ENCODE data around the gene PRXL2C.
A peak's percentile ranks its signal among the peaks of the same experiment; 100 is the strongest.
"Not testable (repeated sequence)": the region's sequence is repeated elsewhere in the genome, so short reads cannot be mapped to it uniquely, and the experiment has no call there.

PRXL2C gene

GRCh38 chr9:96649620-96650324 lies 5.3 kb downstream of the PRXL2C start:
- no peak for DNase-seq

GRCh38 chr9:96646081-96646991 lies 8.8 kb downstream of the PRXL2C start:
- DNase-seq = no peak

- no peak for DNase-seq
Observed at GRCh38 chr9:96644137-96644536, 11.0 kb downstream of the PRXL2C start.

- DNase-seq = no peak
Observed at GRCh38 chr9:96641514-96641913, 13.6 kb downstream of the PRXL2C start.

GRCh38 chr9:96638606-96639364 lies 16.3 kb downstream of the PRXL2C start:
- DNase-seq = no peak

DNA sequence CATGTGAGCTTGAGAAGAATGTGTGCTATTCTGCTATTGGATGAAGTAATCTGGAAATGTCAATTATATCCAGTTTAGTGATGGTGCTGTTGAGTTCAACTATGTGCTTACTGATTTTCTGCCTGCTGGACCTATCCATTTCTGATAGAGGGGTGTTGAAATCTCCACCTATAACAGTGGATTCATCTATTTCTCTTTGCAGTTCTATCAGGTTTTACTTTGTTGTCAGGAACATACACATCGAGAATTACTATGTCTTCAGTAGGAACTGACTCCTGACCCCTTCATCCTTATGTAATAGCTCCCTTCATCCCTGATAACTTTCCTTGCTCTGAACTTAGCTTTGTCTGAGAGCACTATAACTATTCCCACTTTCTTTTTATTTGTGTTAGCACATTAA lies 18.7 kb downstream of the PRXL2C start:
- no peak for DNase-seq

GRCh38 chr9:96633579-96633978 lies 21.5 kb downstream of the PRXL2C start:
- not testable (repeated sequence) for DNase-seq

GRCh38 chr9:96626912-96627311 lies 28.2 kb downstream of the PRXL2C start:
- no peak for DNase-seq

GRCh38 chr9:96621618-96622017 lies 33.5 kb downstream of the PRXL2C start:
- no peak for DNase-seq

- DNase-seq = no peak
Observed at GRCh38 chr9:96620832-96621269, 34.3 kb downstream of the PRXL2C start.

DNA sequence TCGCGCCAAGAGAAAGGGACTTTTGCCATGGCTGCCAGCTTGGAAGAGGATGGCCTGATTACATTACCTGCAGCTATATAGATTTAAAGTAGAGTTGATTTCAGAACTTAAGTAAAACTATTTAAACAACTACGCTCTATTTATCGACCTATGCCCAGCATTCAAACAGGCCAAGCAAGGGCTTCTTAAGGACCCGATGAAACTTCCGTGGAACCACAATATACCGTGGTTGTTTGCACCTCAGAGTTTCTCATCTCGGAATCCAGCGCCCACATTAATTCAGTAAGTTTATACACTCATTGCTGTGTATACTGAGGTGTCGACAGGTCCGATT lies 35.0 kb downstream of the PRXL2C start:
- no peak for DNase-seq

DNA sequence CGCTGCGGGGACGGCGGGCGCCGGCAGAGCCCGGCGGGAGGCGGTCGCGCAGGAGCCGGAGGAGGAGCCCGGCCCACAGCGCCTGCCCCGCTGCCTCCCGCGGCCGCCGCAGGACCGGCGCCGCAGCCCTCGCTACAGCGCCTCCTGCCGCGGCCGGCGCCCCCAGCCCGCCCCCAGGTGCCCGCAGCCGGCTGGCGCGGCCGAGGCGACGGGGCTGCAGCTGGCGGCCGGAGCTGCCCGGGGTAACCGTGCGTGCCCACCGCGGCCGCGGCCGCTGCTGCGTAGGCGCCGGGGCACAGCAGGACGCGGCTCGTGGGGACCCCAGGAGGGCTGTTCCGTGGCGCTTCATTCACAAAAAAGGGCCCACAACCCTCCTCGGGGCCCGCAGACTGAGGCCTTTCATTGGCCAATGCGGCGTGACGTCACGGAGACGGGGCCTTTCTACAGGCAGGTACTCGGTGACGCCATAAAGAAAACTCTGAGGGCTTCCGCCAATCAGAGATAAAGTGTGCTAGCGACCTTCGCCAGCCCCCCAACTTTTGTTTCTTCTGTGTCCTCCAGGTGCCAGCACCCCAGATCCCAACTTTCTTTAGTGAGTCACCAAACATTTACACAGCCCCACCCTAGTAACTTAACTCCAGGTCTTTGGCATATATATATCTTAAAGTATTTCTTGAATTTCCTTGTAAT lies 35.5 kb downstream of the PRXL2C start, which contains the start of gene CDC14B:
CDC14B (minus strand) TSS at position 353 of the 690 bp plus-strand sequence. CDS start 465 bp downstream, outside the sequence.
- DNase-seq = peak; percentile 63 to 81

DNA sequence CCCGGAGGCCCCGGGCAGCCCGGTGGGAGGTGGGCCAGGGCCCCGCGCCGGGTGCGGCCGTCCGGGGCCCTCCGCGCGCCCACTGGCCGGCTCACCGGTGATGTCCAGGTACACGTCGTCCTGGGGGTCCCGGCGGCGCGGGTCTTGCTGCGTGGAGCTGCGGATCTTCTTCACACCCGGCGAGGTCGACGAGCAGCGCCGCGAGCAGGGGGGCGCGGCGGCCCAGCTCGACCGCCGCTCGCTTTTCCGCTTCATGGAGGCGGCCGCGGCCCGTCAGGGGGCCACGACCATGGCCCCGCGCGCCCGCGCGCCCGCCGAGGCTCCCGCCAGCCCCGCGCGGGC lies 36.0 kb downstream of the PRXL2C start:
- DNase-seq = no peak

DNA sequence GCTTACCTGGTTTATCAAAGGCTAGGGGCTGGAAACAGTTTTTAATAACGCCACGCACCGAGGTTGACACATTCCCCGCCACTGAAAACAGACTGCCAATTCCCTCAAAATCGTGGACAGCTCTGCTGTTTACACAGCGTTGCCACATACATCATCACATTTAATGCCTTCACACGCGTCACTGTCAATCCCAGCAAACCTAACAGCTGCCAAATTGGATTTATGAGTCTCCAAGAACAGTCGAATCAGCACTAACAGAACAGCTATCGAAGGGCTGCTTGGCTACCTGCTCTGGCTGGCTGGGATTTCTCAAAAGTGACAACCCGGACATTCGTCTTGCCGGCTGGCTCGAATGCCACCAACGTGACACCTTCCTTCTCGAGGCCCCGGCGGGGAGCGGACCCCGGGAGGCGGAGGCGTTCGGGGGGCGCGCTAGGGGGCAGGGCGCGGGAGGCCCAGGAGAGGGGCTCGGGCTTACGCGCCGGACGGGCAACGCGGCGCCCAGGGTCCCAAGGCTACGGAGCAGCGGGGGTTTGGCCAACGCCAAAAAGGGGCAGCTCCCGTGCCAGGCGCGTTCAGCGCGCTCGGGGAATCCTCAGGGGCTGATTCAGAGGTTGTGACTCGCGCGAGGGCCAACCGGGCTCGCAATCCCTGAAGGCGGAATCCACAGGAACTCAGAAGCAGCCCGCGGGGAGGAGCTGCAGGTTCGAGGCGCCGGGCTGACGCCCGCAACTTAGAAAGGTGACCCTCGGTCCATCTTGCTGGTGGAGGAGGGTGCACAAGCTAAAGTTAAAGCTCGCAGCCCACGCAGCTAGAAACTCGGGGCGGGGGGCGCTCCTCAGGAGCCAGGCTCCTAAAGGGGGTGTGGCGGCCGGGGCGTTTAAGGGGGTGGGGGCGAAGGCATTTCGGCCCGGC lies 36.7 kb downstream of the PRXL2C start:
- DNase-seq = peak; percentile 43 to 53

DNA sequence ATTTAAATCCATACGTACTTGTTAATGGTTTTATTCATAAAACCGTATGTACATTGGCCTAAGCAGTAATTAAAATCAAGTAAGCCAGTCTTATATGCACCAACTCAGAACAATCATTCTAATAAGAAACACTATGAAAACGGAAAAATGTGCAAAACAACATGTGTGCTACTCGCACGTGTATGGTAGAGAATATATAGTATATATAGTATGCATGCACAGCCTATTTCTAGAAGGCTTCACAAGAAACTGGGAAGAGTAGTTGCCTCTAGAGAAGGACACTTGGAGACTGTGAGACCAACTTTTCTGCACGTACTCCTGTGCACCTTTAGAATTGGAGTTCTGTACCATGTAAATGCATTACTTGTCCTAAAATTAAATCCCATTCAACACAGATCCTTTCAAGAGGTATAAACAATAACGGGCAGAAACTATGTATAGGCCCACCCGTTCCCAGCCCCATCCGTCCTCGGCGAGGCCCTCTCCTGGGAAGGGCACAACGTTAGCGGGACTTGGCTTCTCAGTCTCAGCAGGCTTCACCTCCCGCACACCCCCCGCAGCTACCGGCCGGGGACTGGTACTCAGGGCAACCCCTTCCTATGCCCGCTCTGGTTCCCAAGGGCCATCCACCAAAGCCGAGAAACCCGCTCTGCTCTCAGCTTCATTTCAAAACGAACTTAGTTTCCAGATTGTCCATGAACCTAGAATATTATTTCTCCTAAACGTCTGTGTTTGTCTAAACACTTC lies 37.5 kb downstream of the PRXL2C start:
- no peak for DNase-seq

DNA sequence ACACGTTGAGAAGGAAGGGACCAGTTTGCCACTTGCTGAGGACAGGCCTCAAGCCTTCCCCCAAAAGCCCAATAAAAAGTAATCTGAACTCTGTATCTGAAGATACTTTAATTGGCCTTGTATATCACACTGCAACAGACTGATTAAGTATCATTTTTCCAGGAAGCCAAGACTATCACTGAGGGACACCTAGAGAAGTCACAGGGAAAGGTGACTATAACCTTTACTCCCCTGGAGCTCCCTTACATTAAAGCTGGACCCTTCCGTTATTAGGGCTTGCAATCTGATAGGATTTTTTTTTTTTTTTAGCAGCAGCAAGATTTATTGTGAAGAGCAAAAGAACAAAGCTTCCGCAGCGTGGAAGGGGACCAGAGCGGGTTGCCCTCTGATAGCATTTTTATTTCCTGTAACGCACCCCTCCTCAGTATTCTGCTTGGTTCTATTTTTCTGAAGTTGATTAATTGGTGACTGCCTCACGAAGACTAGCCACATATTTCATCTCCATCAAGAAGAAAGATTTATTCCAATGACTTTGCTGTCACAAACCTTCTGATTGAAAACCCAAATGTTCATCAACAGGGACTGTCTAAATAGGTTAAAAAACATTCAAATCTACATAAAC lies 38.2 kb downstream of the PRXL2C start:
- no peak for DNase-seq

GRCh38 chr9:96615411-96615810 lies 39.7 kb downstream of the PRXL2C start:
- DNase-seq = no peak

- not testable (repeated sequence) for DNase-seq
Observed at GRCh38 chr9:96614664-96615063, 40.5 kb downstream of the PRXL2C start.

DNA sequence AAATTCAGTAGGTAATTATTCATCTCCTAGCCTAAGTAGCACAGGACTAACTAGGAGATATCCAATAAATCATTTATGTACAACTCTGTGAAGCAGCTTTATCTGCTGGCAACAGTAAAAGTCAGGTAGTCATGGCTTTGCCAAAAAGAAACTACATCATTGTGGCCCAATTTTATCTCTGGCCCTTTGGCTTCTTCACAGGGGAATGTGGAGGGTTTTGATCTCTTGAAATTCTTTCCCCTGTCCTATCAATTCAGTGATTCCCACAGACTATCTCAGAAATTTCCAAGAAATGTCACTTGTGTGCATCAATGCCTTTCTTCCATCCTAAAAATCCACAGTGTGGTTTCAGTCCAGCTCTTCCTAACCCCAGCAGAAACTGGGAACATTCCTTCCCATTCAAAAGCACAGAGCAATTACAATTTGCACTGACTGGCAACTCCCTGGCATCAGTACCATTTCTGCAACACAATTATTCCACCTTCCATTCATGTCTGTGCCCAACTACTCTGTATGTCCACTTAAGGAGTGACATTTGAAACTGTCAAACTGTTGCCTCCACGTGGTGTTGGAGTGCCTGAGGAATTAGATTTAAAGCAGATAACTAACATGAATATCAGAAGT lies 42.0 kb downstream of the PRXL2C start:
- no peak for DNase-seq

All from hippocampal formation (tissue), 2 donors.